NCI-H2196 (cell line): ENCODE measurements around the gene NHLRC4.

Experiments
- DNase-seq: peaks from one replicate; lab custom pipeline; 2025; ENCODE audit not compliant: unreplicated experiment; lab: John Stamatoyannopoulos, UW

The NHLRC4 gene

GRCh38 chr16:582614-583331 is 16.0 kb downstream of the NHLRC4 start:
- no peak for DNase-seq

GRCh38 chr16:583470-583814 is 16.6 kb downstream of the NHLRC4 start:
- no peak for DNase-seq

GRCh38 chr16:583815-584591 is 17.2 kb downstream of the NHLRC4 start:
- DNase-seq, result no peak

GRCh38 chr16:585351-585750 is 18.5 kb downstream of the NHLRC4 start:
- DNase-seq, result peak; percentile 29

- DNase-seq, result no peak
These were observed 19.3 kb downstream of the NHLRC4 start for GRCh38 chr16:586047-586644.

GRCh38 chr16:586645-587590 is 20.1 kb downstream of the NHLRC4 start:
- DNase-seq, result no peak

- no peak for DNase-seq
These were observed 21.8 kb downstream of the NHLRC4 start for GRCh38 chr16:588639-588888.

- DNase-seq, result peak; percentile 94
These were observed 22.3 kb downstream of the NHLRC4 start for GRCh38 chr16:588889-589657.

GRCh38 chr16:589658-590187 is 22.9 kb downstream of the NHLRC4 start, which contains the start of gene RAB40C:
TSS of gene RAB40C (plus strand) at chr16:590066. CDS start at chr16:590292, 226 bp downstream.
- DNase-seq, result peak; percentile 96

- DNase-seq, result no peak
These were observed 23.5 kb downstream of the NHLRC4 start for GRCh38 chr16:590188-590814.

- DNase-seq, result no peak
These were observed 24.0 kb downstream of the NHLRC4 start for GRCh38 chr16:590815-591200.

GRCh38 chr16:591231-591630 is 24.4 kb downstream of the NHLRC4 start:
- DNase-seq, result no peak

- DNase-seq, result no peak
These were observed 25.2 kb downstream of the NHLRC4 start for GRCh38 chr16:591892-592517.

- peak; percentile 88 for DNase-seq
These were observed 25.9 kb downstream of the NHLRC4 start for GRCh38 chr16:592518-593306.

GRCh38 chr16:593406-593805 is 26.6 kb downstream of the NHLRC4 start:
- DNase-seq, result peak; percentile 82

GRCh38 chr16:593807-594206 is 27.0 kb downstream of the NHLRC4 start:
- DNase-seq, result no peak

GRCh38 chr16:595094-595528 is 28.3 kb downstream of the NHLRC4 start:
- DNase-seq, result no peak

- peak; percentile 67 for DNase-seq
These were observed 29.3 kb downstream of the NHLRC4 start for GRCh38 chr16:595942-596735.
